Stimulated activated naive B cell treated with anti-CD40 and anti-IgM and Interleukin-4, amounts not matched to agents 10 μg/mL and 1 μg/mL and 100 μg/mL, for 72 hours (primary cell): ENCODE measurements around the gene CAGE1.

Experiments used
- ATAC-seq, 2 donors: fragments of 150-1000 bp; cut with Tn5 transposase; replicated peaks; 2 replicates each; pipeline ENCODE4 v1.10.0; 2021; ENCODE audit warnings: moderate library complexity in 1 of 2
- DNase-seq: peaks from one replicate; pipeline ENCODE4 v3.0.0; 2021
- H3K27ac Mint-ChIP-seq: one replicate; pipeline ENCODE4 v1.8.0; 2022; ENCODE audit warnings: mild to moderate bottlenecking, mixed read lengths
- H3K27me3 Mint-ChIP-seq, 2 donors: one replicate each; pipeline ENCODE4 v1.8.0; 2022; ENCODE audit warnings: mixed read lengths in 2 of 2
- H3K36me3 Mint-ChIP-seq, 2 donors: one replicate each; pipeline ENCODE4 v1.8.0; 2022; ENCODE audit warnings: mixed read lengths in 2 of 2, mild to moderate bottlenecking in 1 of 2
- H3K4me1 Mint-ChIP-seq, 2 donors: one replicate each; pipeline ENCODE4 v1.8.0; 2022; ENCODE audit warnings: mixed read lengths in 2 of 2, mild to moderate bottlenecking in 1 of 2
- H3K4me3 Mint-ChIP-seq, 2 donors: one replicate each; pipeline ENCODE4 v1.8.0; 2022; ENCODE audit warnings: mild to moderate bottlenecking in 2 of 2, mixed read lengths in 2 of 2, moderate library complexity in 1 of 2
- H3K9me3 Mint-ChIP-seq, 2 donors: one replicate each; pipeline ENCODE4 v1.8.0; 2022; ENCODE audit warnings: mixed read lengths in 2 of 2, mild to moderate bottlenecking in 1 of 2

Gene CAGE1

DNA sequence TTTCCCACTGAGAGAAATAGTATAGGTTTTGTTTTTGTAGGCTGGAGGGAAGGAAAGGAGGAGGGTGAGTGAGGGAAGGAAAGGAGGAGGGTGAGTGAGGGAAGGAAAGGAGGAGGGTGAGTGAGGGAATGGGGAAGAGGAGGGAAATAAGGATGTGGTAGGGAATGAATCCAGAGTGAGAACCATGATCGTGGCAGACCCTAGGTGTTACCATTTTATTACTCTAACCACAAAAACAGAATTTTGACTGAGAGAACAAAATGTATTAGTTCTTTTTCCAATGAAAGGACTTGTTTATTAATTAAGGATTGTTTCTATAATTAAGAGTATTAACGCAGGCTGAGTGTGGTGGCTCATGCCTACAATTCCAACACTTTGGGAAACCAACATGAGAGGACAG lies 92.9 kb downstream of the CAGE1 start:
- DNase-seq (no peak), ATAC-seq (no peak)
- no peaks in the 10 kb centered on the region for H3K27me3 Mint-ChIP-seq
- peaks cover 2 to 8% of the 10 kb centered on the region in 2 donors for H3K4me1 Mint-ChIP-seq
- H3K36me3 Mint-ChIP-seq: peaks cover 30 to 40% of the 10 kb centered on the region in 2 donors
- H3K4me3 Mint-ChIP-seq: no peak overlapping the region
- no peaks in the 10 kb centered on the region for H3K9me3 Mint-ChIP-seq
- H3K27ac Mint-ChIP-seq: no peak overlapping the region

DNA sequence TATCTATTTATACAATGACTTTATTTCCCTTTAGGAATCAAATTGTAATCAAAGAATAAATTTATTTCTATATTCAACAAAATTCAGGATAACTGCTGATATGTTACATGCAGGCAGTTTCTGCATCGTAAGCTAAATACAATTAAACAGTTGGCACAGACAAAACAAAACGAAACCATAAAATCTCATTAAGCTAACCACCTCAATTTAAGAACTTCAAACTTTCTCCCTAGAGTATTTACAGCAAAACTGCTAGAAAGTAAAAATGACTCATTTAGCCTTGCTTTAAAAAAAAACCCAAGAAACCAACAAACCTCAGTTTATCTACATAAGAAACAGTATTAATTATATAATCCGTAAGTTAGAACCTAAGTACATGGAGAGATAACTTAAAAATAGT lies 93.6 kb downstream of the CAGE1 start:
- no peak overlapping the region for H3K27ac Mint-ChIP-seq

DNA sequence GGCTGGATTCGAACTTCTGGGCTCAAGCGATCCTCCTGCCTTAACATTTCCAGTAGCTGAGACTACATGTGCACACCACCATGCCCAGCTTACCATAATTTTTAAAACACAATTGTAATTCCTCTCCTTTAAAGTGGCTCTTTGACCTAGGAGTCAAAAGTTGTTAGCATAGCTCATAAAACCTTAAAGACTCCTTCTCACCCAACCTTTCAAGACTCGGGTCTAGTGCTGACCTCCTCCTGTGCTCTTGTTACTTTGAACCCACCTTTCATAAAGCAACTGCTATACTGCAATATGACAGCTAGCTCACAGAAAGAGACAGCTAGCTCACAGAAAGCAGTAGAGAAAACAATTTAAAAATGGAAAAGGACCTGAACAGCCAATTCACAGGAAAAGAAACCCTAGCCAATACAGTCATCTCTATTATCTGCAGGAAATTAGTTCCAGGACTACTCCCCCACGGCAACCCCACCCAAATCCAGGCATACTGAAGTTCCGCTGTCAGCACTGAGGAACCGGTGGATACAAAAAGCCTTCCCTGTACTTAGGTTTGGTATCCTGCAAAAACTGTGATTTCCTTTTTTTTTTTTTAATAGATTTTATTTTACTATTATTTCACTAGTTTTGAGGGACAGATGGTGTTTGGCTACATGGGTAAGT lies 96.8 kb downstream of the CAGE1 start:
- no peak for ATAC-seq
- H3K27me3 Mint-ChIP-seq: no peaks in the 10 kb centered on the region
- no peak overlapping the region for H3K4me3 Mint-ChIP-seq
- peaks cover 18 to 37% of the 10 kb centered on the region in 2 donors for H3K36me3 Mint-ChIP-seq
- no peak overlapping the region for H3K27ac Mint-ChIP-seq
- no peak for DNase-seq
- no peaks in the 10 kb centered on the region for H3K9me3 Mint-ChIP-seq
- peaks cover 0 to 2% of the 10 kb centered on the region in 2 donors for H3K4me1 Mint-ChIP-seq

More for the DNA sequence above, 93.6 kb downstream of the CAGE1 start:
- Mint-ChIP-seq H3K27me3 (no peaks in the 10 kb centered on the region), H3K9me3 (no peaks in the 10 kb centered on the region), H3K4me3 (no peak overlapping the region), H3K4me1 (peaks cover 2 to 3% of the 10 kb centered on the region in 2 donors), H3K36me3 (peaks cover 24 to 33% of the 10 kb centered on the region in 2 donors)
- ATAC-seq: no peak
- DNase-seq: no peak

DNA sequence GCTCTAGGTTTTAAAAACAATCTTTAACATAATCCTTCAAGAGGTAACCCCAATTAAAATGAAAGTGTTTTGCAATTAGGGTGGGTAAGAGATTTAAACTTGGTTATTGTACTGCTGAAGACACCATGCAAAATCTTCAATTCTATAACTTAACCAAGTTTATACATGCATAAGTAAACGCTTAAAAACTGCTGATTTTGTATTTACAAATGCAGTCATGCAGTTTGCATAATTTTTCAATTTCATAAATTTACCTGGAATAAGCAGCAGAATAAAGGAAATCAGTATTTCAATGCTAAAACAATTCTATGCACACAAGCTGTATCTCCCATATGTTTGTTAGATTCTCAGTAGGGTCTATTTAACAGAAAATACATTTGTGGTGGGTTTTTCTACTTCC lies 99.5 kb downstream of the CAGE1 start:
- H3K36me3 Mint-ChIP-seq: peaks cover 23 to 49% of the 10 kb centered on the region in 2 donors
- H3K27ac Mint-ChIP-seq: no peak overlapping the region
- ATAC-seq (no peak), DNase-seq (no peak)
- H3K4me1 Mint-ChIP-seq: no peaks in the 10 kb centered on the region
- no peaks in the 10 kb centered on the region for H3K27me3 Mint-ChIP-seq
- H3K9me3 Mint-ChIP-seq: no peaks in the 10 kb centered on the region
- H3K4me3 Mint-ChIP-seq: no peak overlapping the region

DNA sequence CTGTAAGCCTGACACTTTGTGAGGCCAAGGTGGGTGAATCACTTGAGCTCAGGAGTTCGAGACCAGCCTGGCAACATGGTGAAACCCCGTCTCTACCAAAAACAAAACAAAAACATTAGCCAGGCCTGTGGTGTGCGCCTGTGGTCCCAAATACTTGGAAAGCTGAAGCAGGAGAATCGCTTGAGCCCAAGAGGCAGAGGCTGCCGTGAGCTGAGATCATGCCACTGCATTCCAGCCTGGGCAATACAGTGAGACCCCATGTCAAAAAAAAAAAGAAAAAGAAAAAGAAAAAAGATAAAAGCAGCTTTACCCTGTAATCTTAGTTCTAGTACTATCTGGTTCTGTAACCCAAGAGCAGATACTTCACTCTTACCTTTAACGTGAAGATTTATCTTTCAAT lies 104.1 kb downstream of the CAGE1 start:
- H3K27me3 Mint-ChIP-seq: no peaks in the 10 kb centered on the region
- H3K9me3 Mint-ChIP-seq: no peaks in the 10 kb centered on the region
- ATAC-seq: no peak
- H3K4me1 Mint-ChIP-seq: peaks cover 9 to 12% of the 10 kb centered on the region in 2 donors
- no peak overlapping the region for H3K27ac Mint-ChIP-seq
- H3K36me3 Mint-ChIP-seq: peaks cover 20 to 50% of the 10 kb centered on the region in 2 donors
- DNase-seq: no peak
- no peak overlapping the region for H3K4me3 Mint-ChIP-seq

DNA sequence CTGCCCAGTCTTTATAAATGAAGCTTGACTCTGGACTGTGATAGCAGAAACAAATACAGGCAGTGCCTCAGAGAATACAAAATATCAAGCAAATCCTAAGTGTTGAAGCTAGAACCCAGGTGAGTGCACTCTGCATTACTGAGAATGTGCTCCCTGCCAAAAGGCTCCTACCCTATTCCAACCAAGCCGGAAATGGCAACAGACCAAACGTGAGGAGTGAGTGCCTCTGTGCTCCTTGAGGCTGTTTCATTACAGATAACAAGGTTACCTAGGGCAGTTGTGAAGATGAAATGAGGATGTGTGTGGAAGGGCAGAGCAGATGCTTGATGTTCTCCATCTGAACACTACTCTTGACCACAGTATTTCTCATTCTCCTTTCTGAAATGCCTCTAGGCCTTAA lies 105.9 kb downstream of the CAGE1 start:
- H3K9me3 Mint-ChIP-seq: no peaks in the 10 kb centered on the region
- DNase-seq (no peak), ATAC-seq (no peak)
- peaks cover 11 to 17% of the 10 kb centered on the region in 2 donors for H3K4me1 Mint-ChIP-seq
- no peak overlapping the region for H3K27ac Mint-ChIP-seq
- H3K36me3 Mint-ChIP-seq: peaks cover 20 to 47% of the 10 kb centered on the region in 2 donors
- H3K4me3 Mint-ChIP-seq: no peak overlapping the region
- no peaks in the 10 kb centered on the region for H3K27me3 Mint-ChIP-seq

DNA sequence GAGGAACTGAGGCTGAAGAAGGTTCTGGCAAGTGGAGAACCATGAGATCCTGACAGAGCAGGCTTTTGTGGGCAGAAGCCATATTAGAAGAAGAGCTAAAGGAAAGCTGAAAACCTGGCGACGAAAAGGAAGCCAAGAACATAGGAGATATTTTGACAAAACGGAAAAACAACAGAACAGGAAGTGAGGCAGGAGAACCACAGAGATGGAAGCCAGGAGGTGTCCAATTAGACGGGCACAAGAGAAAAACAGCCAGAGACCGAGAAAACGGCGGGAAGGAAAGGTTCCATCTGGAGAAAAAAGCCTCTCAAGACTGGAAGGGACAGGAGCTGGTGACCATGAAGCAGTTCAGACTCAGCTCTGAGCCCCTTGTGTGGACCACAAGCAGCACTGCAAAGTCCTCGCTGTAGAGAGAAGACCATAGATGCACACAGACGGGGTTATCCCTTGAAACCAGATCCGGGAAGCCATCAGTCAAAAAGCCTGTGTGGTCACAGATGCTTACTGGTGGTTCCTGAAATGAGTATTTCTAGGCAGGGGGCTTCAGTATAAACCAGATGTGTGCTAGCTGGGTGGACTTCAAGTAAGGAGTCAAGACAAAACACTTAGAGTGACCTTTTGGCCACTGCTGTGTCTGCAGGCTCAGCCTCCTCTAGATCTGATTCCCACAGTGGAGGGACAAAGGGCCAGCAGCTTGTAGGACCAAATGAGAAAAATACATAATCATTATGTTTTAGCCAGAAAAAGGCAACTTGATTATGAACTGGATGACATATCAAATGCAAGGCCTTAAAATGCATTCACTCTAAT lies 107.2 kb downstream of the CAGE1 start:
- H3K27ac Mint-ChIP-seq: peak overlapping the region; percentile 1
- no peak for DNase-seq
- H3K27me3 Mint-ChIP-seq: no peaks in the 10 kb centered on the region
- peaks cover 23 to 31% of the 10 kb centered on the region in 2 donors for H3K4me1 Mint-ChIP-seq
- H3K4me3 Mint-ChIP-seq: peak overlapping the region; percentile 1 to 46
- peak; percentile 15 to 19 for ATAC-seq
- H3K9me3 Mint-ChIP-seq: no peaks in the 10 kb centered on the region
- peaks cover 18 to 46% of the 10 kb centered on the region in 2 donors for H3K36me3 Mint-ChIP-seq
